Spleen (tissue), 11 donors: ENCODE measurements around the gene GATAD2A. TPM values are rescaled to one million over a fixed set of nuclear protein-coding genes. Genes with fewer than 3 reads are reported as not detected.

ENCODE experiments used
- DNase-seq: peaks from one replicate; pipeline ENCODE4 v3.0.0-alpha.2; 2020
- H3K27ac ChIP-seq, 8 donors: fragments of 200-600 bp; sonication (generic) in 7 of 8; 1 replicate in 4 of 8; 2 replicates in 4 of 8; pipeline versions ENCODE4 v1.5.0 to v1.8.0; 2016 to 2021; ENCODE audit warnings: inconsistent platforms in 4 of 8, mild to moderate bottlenecking in 4 of 8, moderate library complexity in 1 of 8
- H3K27me3 ChIP-seq, 7 donors: fragments of 200-600 bp; sonication (generic) in 6 of 7; replicated peaks in 1 of 7; 1 replicate in 4 of 7; 2 replicates in 3 of 7; pipeline versions ENCODE4 v1.5.0 to v1.8.0; 2016 to 2021; ENCODE audit warnings: inconsistent platforms in 3 of 7, mild to moderate bottlenecking in 1 of 7
- H3K36me3 ChIP-seq, 6 donors: fragments of 200-600 bp; sonication (generic) in 5 of 6; 1 replicate in 4 of 6; 2 replicates in 2 of 6; pipeline versions ENCODE4 v1.5.0 to v1.8.0; 2016 to 2021; ENCODE audit warnings: inconsistent platforms in 2 of 6
- H3K4me1 ChIP-seq, 6 donors: fragments of 200-600 bp; sonication (generic) in 5 of 6; 1 replicate in 3 of 6; 2 replicates in 3 of 6; pipeline versions ENCODE4 v1.5.0 to v1.8.0; 2016 to 2021; ENCODE audit warnings: inconsistent platforms in 3 of 6
- H3K4me3 ChIP-seq, 8 donors: fragments of 200-600 bp; sonication (generic) in 7 of 8; 1 replicate in 4 of 8; 2 replicates in 4 of 8; pipeline versions ENCODE4 v1.5.0 to v1.8.0; 2016 to 2021; ENCODE audit warnings: inconsistent platforms in 4 of 8, mild to moderate bottlenecking in 4 of 8, moderate library complexity in 2 of 8
- H3K9me3 ChIP-seq, 8 donors: fragments of 200-600 bp; sonication (generic) in 7 of 8; 1 replicate in 4 of 8; 2 replicates in 4 of 8; pipeline versions ENCODE4 v1.5.0 to v1.8.0; 2016 to 2021; ENCODE audit warnings: inconsistent platforms in 4 of 8
- POLR2A ChIP-seq, 3 donors: fragments of 450-650 bp; IDR thresholded peaks; one replicate each; pipeline ENCODE4 v1.5.1; 2017; ENCODE audit warnings: antibody characterized with exemption in 3 of 3, mild to moderate bottlenecking in 1 of 3
- POLR2AphosphoS5 ChIP-seq, 3 donors: sonication (generic); formaldehyde crosslinking; IDR thresholded peaks; one replicate each; pipeline ENCODE4 v1.5.1; 2017; ENCODE audit warnings: antibody characterized with exemption in 3 of 3
- WGBS, 5 donors: extraction: QIAGEN DNeasy Blood & Tissue Kit in 3 of 5; methylation state at CpG; one replicate each; pipeline versions ENCODE4 v1.1.5 to v1.1.7; 2013 to 2018; 5-methylcytosine and 5-hydroxymethylcytosine counted together
- intact Hi-C: fragments of 100-400 bp; cut with DNase I; formaldehyde crosslinking; loops from one replicate; pipeline ENCODE4 v1.15.0; 2023; ENCODE audit warnings: low total_unique reads
- polyA plus RNA-seq, 3 donors: library from polyadenylated mRNA; stranded (reverse); fragments of 200-250 nt; gene quantifications; one replicate each; pipeline ENCODE4 v1.2.1, GENCODE V29; 2013
- total RNA-seq, 7 donors: library from RNA; depleted of rRNA in 3 of 7; stranded (reverse); fragments of >200 nt in 3 of 7; fragmentation: NEBNext Ultra II Directional in 4 of 7; extraction: Animal tissue kit (Norgen Biotek cat#: 25700) in 4 of 7; gene quantifications; one replicate each; pipeline versions ENCODE4 v1.1.0 to v1.2.1, GENCODE V29; 2016 to 2021
- TF ChIP-seq, protein P1 (sequence below), 11 experiments: fragments of 200-600 bp in 7 of 11; fragments of 450-650 bp in 4 of 11; sonication (generic) in 4 of 11; IDR thresholded peaks in 8 of 11; conservative IDR thresholded peaks in 3 of 11; 1 replicate in 7 of 11; 2 replicates in 4 of 11; pipeline versions ENCODE4 v1.4.0 to v1.8.0; 2016 to 2021; ENCODE audit warnings: antibody characterized with exemption in 11 of 11, inconsistent platforms in 4 of 11, mild to moderate bottlenecking in 1 of 11
- donor health status: healthy with polysubstance abuse.
- donor health status: DM: no; HTN: no; CAD: no; lungs with moderate emphysema.
- donor health status: DM: no; HTN: no; CAD: no.
- donor health status: Bipolar disorder and iron deficiency.
- donor health status: healthy.
- donor health status: DM: no; HTN: no; CAD: no.
- donor health status: DM: yes; HTN: yes; CAD: no.

The GATAD2A gene
- total and polyA plus RNA-seq, 10 donors, result 11.6 to 122 (median 66.8) TPM

DNA sequence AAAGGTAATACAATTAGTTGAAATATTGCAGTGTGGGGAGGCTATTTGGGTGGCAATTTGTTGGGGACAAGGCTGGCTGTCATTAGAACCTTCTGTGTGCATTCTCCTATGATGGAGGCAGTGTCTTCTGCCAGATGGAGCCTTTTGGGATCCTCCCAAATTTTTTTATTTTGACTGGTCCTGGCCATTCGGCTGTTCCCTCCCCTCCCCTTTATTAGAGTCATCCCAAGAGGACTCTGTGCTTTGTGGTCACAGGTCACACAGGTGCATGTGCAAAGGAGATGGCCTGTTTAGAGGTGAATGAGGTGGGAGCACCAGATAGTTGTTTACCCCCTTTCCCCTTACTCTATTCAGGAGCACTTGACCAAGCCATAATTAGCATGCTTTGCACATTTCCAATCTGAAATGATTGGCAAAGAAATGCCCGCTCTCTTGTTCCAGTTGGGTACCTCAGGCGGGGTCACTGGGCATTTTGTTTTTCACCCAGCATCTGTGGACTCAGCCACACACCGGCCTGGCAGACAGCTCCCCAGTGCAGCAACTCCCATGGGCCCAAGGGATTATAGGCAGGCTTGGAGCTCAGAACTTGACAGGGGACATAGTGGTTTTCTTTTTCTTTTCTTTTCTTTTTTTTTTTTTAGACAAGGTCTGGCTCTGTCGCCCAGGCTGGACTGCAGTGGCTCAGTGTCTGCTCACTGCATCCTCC is 19.8 kb downstream of the GATAD2A start:
- TF ChIP-seq POLR2AphosphoS5 (IDR thresholded peaks at IDR 0.05), result no peak
- TF ChIP-seq POLR2A (IDR thresholded peaks at IDR 0.05), result no peak
- TF ChIP-seq, protein P1, sequence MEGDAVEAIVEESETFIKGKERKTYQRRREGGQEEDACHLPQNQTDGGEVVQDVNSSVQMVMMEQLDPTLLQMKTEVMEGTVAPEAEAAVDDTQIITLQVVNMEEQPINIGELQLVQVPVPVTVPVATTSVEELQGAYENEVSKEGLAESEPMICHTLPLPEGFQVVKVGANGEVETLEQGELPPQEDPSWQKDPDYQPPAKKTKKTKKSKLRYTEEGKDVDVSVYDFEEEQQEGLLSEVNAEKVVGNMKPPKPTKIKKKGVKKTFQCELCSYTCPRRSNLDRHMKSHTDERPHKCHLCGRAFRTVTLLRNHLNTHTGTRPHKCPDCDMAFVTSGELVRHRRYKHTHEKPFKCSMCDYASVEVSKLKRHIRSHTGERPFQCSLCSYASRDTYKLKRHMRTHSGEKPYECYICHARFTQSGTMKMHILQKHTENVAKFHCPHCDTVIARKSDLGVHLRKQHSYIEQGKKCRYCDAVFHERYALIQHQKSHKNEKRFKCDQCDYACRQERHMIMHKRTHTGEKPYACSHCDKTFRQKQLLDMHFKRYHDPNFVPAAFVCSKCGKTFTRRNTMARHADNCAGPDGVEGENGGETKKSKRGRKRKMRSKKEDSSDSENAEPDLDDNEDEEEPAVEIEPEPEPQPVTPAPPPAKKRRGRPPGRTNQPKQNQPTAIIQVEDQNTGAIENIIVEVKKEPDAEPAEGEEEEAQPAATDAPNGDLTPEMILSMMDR (IDR thresholded peaks at IDR 0.05 in 8 of 11, conservative IDR thresholded peaks at IDR 0.05 in 3 of 11), result no peak
- WGBS, 5 donors, result 70 to 78% (median 77%) methylated on average over 5 of the region's 5 CpGs
- Histone ChIP-seq H3K4me3 (no peak overlapping the region), H3K27me3 (no peaks in the 10 kb centered on the region), H3K9me3 (no peaks in the 10 kb centered on the region), H3K36me3 (peaks cover 0 to 26% (median 0%) of the 10 kb centered on the region in 6 donors), H3K4me1 (peaks cover 26 to 100% (median 86%) of the 10 kb centered on the region in 6 donors), H3K27ac (no peak overlapping the region)
- intact Hi-C loops, result no loop called here
- DNase-seq, result no peak

DNA sequence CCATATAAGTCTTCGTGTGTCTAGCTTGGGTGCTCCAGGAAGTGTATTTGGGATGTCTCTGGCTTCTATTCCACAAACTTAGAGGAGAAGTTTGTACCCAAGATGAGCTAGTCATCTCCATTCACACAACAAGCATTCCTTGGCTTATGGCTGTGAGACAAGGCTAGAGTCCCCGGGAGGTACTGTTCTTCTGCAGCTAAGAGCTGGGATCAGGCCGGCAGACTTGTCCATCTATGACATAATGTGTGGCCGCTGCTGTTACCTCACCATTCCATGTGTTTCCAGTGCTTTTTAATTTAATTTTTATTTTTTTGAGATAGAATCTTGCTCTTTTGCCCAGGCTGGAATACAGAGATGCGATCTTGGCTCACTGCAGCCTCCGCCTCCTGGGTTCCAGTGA is 20.7 kb downstream of the GATAD2A start:
- Histone ChIP-seq H3K36me3 (peaks cover 0 to 26% (median 0%) of the 10 kb centered on the region in 6 donors), H3K4me3 (no peak overlapping the region), H3K9me3 (no peaks in the 10 kb centered on the region), H3K27ac (no peak overlapping the region), H3K27me3 (no peaks in the 10 kb centered on the region), H3K4me1 (peaks cover 18 to 98% (median 82%) of the 10 kb centered on the region in 6 donors)
- intact Hi-C loops, result no loop called here
- no peak for DNase-seq
- TF ChIP-seq POLR2AphosphoS5 (IDR thresholded peaks at IDR 0.05) (no peak), POLR2A (IDR thresholded peaks at IDR 0.05) (no peak)
- TF ChIP-seq, protein P1 (IDR thresholded peaks at IDR 0.05 in 8 of 11, conservative IDR thresholded peaks at IDR 0.05 in 3 of 11), result no peak
- WGBS, 5 donors, result 88 to 96% (median 92%) methylated on average over 6 of the region's 6 CpGs

DNA sequence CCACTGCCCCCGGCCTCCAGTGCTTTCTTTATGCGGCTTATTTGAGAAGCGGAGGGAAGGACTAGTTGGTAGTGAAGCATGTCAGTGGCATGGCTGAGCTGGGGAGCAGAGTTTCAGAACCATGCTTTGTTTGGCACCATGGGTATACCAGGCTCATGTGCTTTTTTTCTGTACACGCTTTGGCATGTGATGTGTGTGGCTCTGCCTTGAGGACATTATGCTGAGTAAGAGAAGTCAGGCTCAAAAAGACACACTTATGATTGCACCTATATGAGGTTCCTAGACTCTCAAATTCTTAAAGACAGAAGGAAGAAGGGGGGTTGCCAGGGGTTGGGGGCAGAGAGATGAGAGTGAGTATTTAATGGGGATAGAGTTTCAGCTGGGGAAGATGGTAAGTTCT is 21.3 kb downstream of the GATAD2A start:
- intact Hi-C loops, result no loop called here
- Histone ChIP-seq H3K27ac (no peak overlapping the region), H3K4me1 (peaks cover 13 to 98% (median 80%) of the 10 kb centered on the region in 6 donors), H3K36me3 (peaks cover 0 to 26% (median 0%) of the 10 kb centered on the region in 6 donors), H3K27me3 (no peaks in the 10 kb centered on the region), H3K4me3 (no peak overlapping the region), H3K9me3 (no peaks in the 10 kb centered on the region)
- 91 to 97% (median 93%) methylated on average over 4 of the region's 4 CpGs for WGBS, 5 donors
- TF ChIP-seq POLR2A (IDR thresholded peaks at IDR 0.05) (no peak), POLR2AphosphoS5 (IDR thresholded peaks at IDR 0.05) (no peak)
- TF ChIP-seq, protein P1 (IDR thresholded peaks at IDR 0.05 in 8 of 11, conservative IDR thresholded peaks at IDR 0.05 in 3 of 11), result no peak
- no peak for DNase-seq

DNA sequence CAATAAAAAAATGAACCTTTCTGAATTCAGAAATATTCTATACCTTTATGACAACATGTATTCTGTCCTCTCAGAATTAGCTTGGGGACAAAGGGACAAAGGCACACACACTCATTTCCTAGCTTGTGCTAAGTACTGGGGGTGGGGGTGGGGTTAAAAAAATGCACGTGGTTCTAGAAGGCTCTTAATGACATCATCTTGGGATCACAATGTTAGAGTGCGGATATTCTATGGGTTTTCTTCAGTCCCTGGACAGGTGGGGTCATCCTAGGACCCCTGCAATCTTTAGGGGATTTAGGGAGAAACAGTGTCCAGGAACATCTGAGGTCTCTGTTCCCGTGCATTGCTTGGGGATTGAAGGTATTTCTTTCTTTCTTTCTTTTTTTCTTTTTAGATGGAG is 21.8 kb downstream of the GATAD2A start:
- intact Hi-C loops, result no loop called here
- 63 to 72% (median 71%) methylated on average over 3 of the region's 3 CpGs for WGBS, 5 donors

More for the DNA sequence above, 21.8 kb downstream of the GATAD2A start:
- no peak for TF ChIP-seq POLR2AphosphoS5 (IDR thresholded peaks at IDR 0.05)
- TF ChIP-seq, protein P1 (IDR thresholded peaks at IDR 0.05 in 8 of 11, conservative IDR thresholded peaks at IDR 0.05 in 3 of 11), result no peak
- no peak for TF ChIP-seq POLR2A (IDR thresholded peaks at IDR 0.05)
- H3K27ac ChIP-seq, result no peak overlapping the region
- H3K27me3 ChIP-seq, result no peaks in the 10 kb centered on the region
- peaks cover 0 to 26% (median 0%) of the 10 kb centered on the region in 6 donors for H3K36me3 ChIP-seq
- no peak overlapping the region for H3K4me3 ChIP-seq
- no peak for DNase-seq
- H3K9me3 ChIP-seq, result no peaks in the 10 kb centered on the region
- H3K4me1 ChIP-seq, result peaks cover 13 to 98% (median 80%) of the 10 kb centered on the region in 6 donors
